Hematopoietic multipotent progenitor cell treated with erythropoietin and hydrocortisone succinate and interleukin-3 and kit ligand, for 17 days (in vitro differentiated cells): Measurements from ENCODE around the gene MESP1.

Experiments
- DNase-seq: peaks from one replicate; pipeline ENCODE4 v3.0.0-alpha.2; 2015; ENCODE audit warnings: low spot score

Gene MESP1

GRCh38 chr15:89723031-89723430, 28.0 kb downstream of the MESP1 start:
- no peak for DNase-seq

- no peak for DNase-seq
These were observed 36.3 kb downstream of the MESP1 start for GRCh38 chr15:89714775-89715174.

- DNase-seq, result no peak
These were observed 43.5 kb downstream of the MESP1 start for GRCh38 chr15:89707577-89707976.

GRCh38 chr15:89704411-89704810, 46.6 kb downstream of the MESP1 start:
- DNase-seq, result no peak
